HepG2 (cell line): ENCODE measurements around the gene SERPIND1. TPM values are rescaled to one million over a fixed set of nuclear protein-coding genes. Genes with fewer than 3 reads are reported as not detected.

Experiments used
- ATAC-seq: fragments of 200-7000 bp; cut with Tn5 transposase; 3 replicates; pipeline ENCODE4 v1.9.1; 2020; ENCODE audit warnings: mild to moderate bottlenecking, moderate library complexity
- BruUV-seq: library from RNA; stranded (reverse); fragments of 400-500 nt; replicated peaks from 2 replicates; lab custom pipeline; 2021; lab: Mats Ljungman, UMichigan
- CTCF ChIA-PET: fragments of 300-600 bp; formaldehyde crosslinking; extraction: SDS; loops from one replicate; lab custom pipeline; 2021; ENCODE audit warnings: low total read pairs, inconsistent platforms, low intra/inter-chr PET ratio; lab: Yijun Ruan, JAX
- POLR2A ChIA-PET: fragments of 350-600 bp; sonication (Branson Sonifier 250); formaldehyde crosslinking; loops from one replicate; lab custom pipeline; 2020; ENCODE audit warnings: antibody characterized with exemption, inconsistent platforms; lab: Yijun Ruan, JAX
- DNase-seq: peaks from one replicate; pipeline ENCODE4 v3.0.0-alpha.2; 2015; ENCODE audit warnings: low spot score
- FAIRE-seq: peaks from 3 replicates; lab custom pipeline; 2011; peaks lifted over from hg19 to GRCh38; lab: Jason Lieb, UNC
- H2AFZ ChIP-seq: one replicate; pipeline ENCODE4 v1.6.1; 2011; ENCODE audit warnings: low read length, inconsistent platforms
- H3K27ac ChIP-seq: fragments of 300-600 bp; 3 replicates; pipeline ENCODE4 v1.8.0; 2011; ENCODE audit warnings: mixed run types, mild to moderate bottlenecking, mixed read lengths, low read length, inconsistent platforms; ENCODE audit not compliant: insufficient read depth; ENCODE audit errors: extremely low read length
- H3K27me3 ChIP-seq, 2 experiments: fragments of 200-600 bp in 1 of 2; 2 replicates in 1 of 2; 3 replicates in 1 of 2; pipeline versions ENCODE4 v1.6.0 to v1.8.0; 2011; ENCODE audit warnings: low read length in 2 of 2, mild to moderate bottlenecking in 2 of 2, moderate library complexity in 2 of 2, inconsistent platforms in 1 of 2; ENCODE audit not compliant: insufficient read depth in 2 of 2, control insufficient read depth in 1 of 2
- H3K36me3 ChIP-seq, 2 experiments: fragments of 200-600 bp in 1 of 2; replicated peaks in 1 of 2; 2 replicates in 1 of 2; 3 replicates in 1 of 2; pipeline versions ENCODE4 v1.5.1 to v1.8.0; 2011; ENCODE audit warnings: low read length in 2 of 2, inconsistent platforms in 1 of 2; ENCODE audit not compliant: insufficient read depth in 2 of 2, control insufficient read depth in 1 of 2
- H3K4me1 ChIP-seq: 2 replicates; pipeline ENCODE4 v1.5.1; 2012; ENCODE audit warnings: low read length, inconsistent platforms; ENCODE audit not compliant: insufficient read depth
- H3K4me2 ChIP-seq: 2 replicates; pipeline ENCODE4 v1.6.0; 2011; ENCODE audit warnings: low read depth, low read length, inconsistent platforms
- H3K4me3 ChIP-seq, 3 experiments: fragments of 200-600 bp in 1 of 3; sonication (generic), shearing (Covaris generic) in 1 of 3; replicated peaks in 1 of 3; 2 replicates each; pipeline ENCODE4 v1.5.1; 2011 to 2016; ENCODE audit warnings: low read length in 3 of 3, inconsistent platforms in 2 of 3, low read depth in 2 of 3, mild to moderate bottlenecking in 2 of 3, control low read depth in 1 of 3, mixed read lengths in 1 of 3; ENCODE audit not compliant: insufficient read depth in 1 of 3
- H3K79me2 ChIP-seq: one replicate; pipeline ENCODE4 v1.6.1; 2011; ENCODE audit warnings: low read length, inconsistent platforms; ENCODE audit not compliant: insufficient read depth
- H3K9ac ChIP-seq: 2 replicates; pipeline ENCODE4 v1.6.0; 2011; ENCODE audit warnings: mild to moderate bottlenecking, low read depth, low read length, inconsistent platforms; ENCODE audit not compliant: insufficient read depth
- H3K9me3 ChIP-seq: 2 replicates; pipeline ENCODE4 v1.5.1; 2012; ENCODE audit warnings: mild to moderate bottlenecking, low read length
- H4K20me1 ChIP-seq: 2 replicates; pipeline ENCODE4 v1.6.0; 2011; ENCODE audit warnings: inconsistent platforms, mild to moderate bottlenecking, low read length, moderate library complexity; ENCODE audit not compliant: insufficient read depth
- CEBPG ChIP-seq: IDR thresholded peaks from 2 replicates; pipeline ENCODE4 v1.6.1; 2016
- DNMT1 ChIP-seq: sonication (generic); formaldehyde crosslinking; IDR thresholded peaks from 2 replicates; pipeline ENCODE4 v1.5.1; 2020; ENCODE audit warnings: mild to moderate bottlenecking, missing genetic modification reagents
- FOSL2 ChIP-seq: sonication (generic); formaldehyde crosslinking; IDR thresholded peaks from 2 replicates; pipeline ENCODE4 v1.4.0; 2020; ENCODE audit warnings: missing genetic modification reagents
- HDAC2 ChIP-seq: sonication (generic); formaldehyde crosslinking; IDR thresholded peaks from 2 replicates; pipeline ENCODE4 v1.4.0; 2020; ENCODE audit warnings: missing genetic modification reagents
- HDAC6 ChIP-seq: fragments of 200-600 bp; sonication (generic); IDR thresholded peaks from 2 replicates; pipeline ENCODE4 v1.7.0; 2017; ENCODE audit warnings: mild to moderate bottlenecking, antibody characterized with exemption, low read length, low read depth
- NFKB2 ChIP-seq: sonication (generic); formaldehyde crosslinking; IDR thresholded peaks from 2 replicates; pipeline ENCODE4 v1.4.0; 2020; ENCODE audit warnings: missing genetic modification reagents, borderline replicate concordance
- PHB2 ChIP-seq: fragments of 450-650 bp; IDR thresholded peaks from 2 replicates; pipeline ENCODE4 v1.6.1; 2018; ENCODE audit not compliant: partially characterized antibody
- PHF21A ChIP-seq: sonication (generic); formaldehyde crosslinking; IDR thresholded peaks from 2 replicates; pipeline ENCODE4 v1.5.0; 2020; ENCODE audit warnings: mild to moderate bottlenecking, missing genetic modification reagents
- SMYD3 ChIP-seq: sonication (generic); formaldehyde crosslinking; IDR thresholded peaks from 2 replicates; pipeline ENCODE4 v1.8.1; 2023; ENCODE audit warnings: mild to moderate bottlenecking, missing genetic modification reagents
- ZNF781 ChIP-seq: sonication (generic); formaldehyde crosslinking; IDR thresholded peaks from 2 replicates; pipeline ENCODE4 v1.5.1; 2020; ENCODE audit warnings: borderline replicate concordance, mild to moderate bottlenecking, missing genetic modification reagents; ENCODE audit errors: not compliant biosample characterization
- ZNF782 ChIP-seq: sonication (generic); formaldehyde crosslinking; IDR thresholded peaks from 2 replicates; pipeline ENCODE4 v1.4.0; 2020; ENCODE audit warnings: missing genetic modification reagents, mild to moderate bottlenecking, borderline replicate concordance
- WGBS: methylation state at CpG from one replicate; pipeline ENCODE4 v1.1.6; 2017; ENCODE audit warnings: low lambda C conversion rate; 5-methylcytosine and 5-hydroxymethylcytosine counted together
- in situ Hi-C: cut with HindIII; loops from 2 replicates; pipeline ENCODE4 v1.10.0; 2017; ENCODE audit warnings: low pct_unique_long_range_greater_than_20kb; ENCODE audit not compliant: extremely low pct_ligation_motif_present
- intact Hi-C: fragments of 100-400 bp; cut with micrococcal nuclease; formaldehyde crosslinking; loops from one replicate; pipeline ENCODE4 v1.10.0; 2022; ENCODE audit not compliant: unreplicated experiment
- polyA plus RNA-seq, 8 experiments: library from polyadenylated mRNA; depleted of rRNA in 3 of 8; stranded (reverse) in 7 of 8; unstranded in 1 of 8; fragments of >200 nt; fragmentation: Illumina TruSeq in 4 of 8; extraction: Trizol in 4 of 8; gene quantifications; 2 replicates each; pipeline versions ENCODE4 v1.2.1 to v1.2.3, GENCODE V29; 2011 to 2016; ENCODE audit warnings: low read depth in 4 of 8, missing spikeins in 1 of 8, mixed read lengths in 1 of 8; ENCODE audit not compliant: insufficient read depth in 1 of 8
- total RNA-seq, 5 experiments: library from RNA; depleted of rRNA; stranded (reverse); fragments of >200 nt; fragmentation: Illumina TruSeq; extraction: Trizol; gene quantifications; 2 replicates each; pipeline ENCODE4 v1.2.3, GENCODE V29; 2016; ENCODE audit warnings: low read depth in 1 of 5
- TF ChIP-seq, protein P1 (sequence below): sonication (generic); formaldehyde crosslinking; IDR thresholded peaks from 2 replicates; pipeline ENCODE4 v1.5.0; 2020; ENCODE audit warnings: mild to moderate bottlenecking, missing genetic modification reagents, moderate library complexity
- TF ChIP-seq, protein P2 (sequence below): sonication (generic); formaldehyde crosslinking; IDR thresholded peaks from 2 replicates; pipeline ENCODE4 v1.8.1; 2023; ENCODE audit warnings: missing genetic modification reagents, inconsistent platforms, borderline replicate concordance
- TF ChIP-seq, protein P3 (sequence below): sonication (generic); formaldehyde crosslinking; IDR thresholded peaks from 2 replicates; pipeline ENCODE4 v1.4.0; 2020; ENCODE audit warnings: missing genetic modification reagents
- TF ChIP-seq, protein P4 (sequence below): sonication (generic); formaldehyde crosslinking; IDR thresholded peaks from 2 replicates; pipeline ENCODE4 v1.9.0; 2021; ENCODE audit warnings: missing genetic modification reagents, borderline replicate concordance
- TF ChIP-seq, protein P5 (sequence below): sonication (generic); formaldehyde crosslinking; IDR thresholded peaks from 2 replicates; pipeline ENCODE4 v1.4.0; 2020; ENCODE audit warnings: mild to moderate bottlenecking, missing genetic modification reagents

Gene SERPIND1
- total and polyA plus RNA-seq, 2 of the 13 experiments (the other 11 are each of a cell fraction or from before 2014, with no cell fraction given): 111 to 350 TPM

DNA sequence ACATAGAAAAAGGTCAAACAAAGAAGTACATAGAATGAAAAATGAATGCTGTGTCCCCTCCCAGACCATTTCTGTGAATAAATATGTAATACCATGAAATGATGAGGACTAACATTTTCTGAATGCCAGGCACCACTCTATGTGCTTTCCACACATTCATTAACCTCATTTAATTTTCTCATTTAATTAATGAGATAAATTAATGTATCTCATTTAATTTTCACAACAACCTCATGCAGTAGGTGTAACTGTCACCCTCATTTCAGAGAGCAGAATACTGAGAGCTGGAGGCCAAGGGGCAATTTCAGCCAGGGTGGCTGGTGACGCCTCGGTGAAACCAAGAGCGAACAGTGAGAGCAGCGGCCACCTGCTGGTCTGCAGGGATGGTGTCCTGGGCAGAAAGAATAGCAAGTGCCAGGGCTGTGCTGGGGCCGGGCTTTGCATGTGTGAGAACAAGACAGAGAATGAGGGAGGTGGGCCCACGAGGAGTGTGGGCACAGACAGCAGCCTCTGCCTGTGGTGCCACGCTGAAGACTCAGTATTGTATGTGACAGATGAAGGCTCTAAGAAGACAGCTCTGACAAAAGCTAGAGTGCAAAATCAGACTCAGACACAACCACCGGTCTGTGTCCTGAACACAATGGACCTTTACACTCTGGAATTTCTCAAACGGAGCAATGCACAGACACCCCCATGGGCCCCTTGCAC, 1.8 kb upstream of the SERPIND1 start:
- Histone ChIP-seq H3K4me1 (peaks cover 48% of the 10 kb centered on the region), H3K4me3 (peak overlapping the region in 1 of 3 experiments; percentile 36; a peak in 1 of 6 replicates), H3K4me2 (peak overlapping the region; percentile 80), H2AFZ (no peak overlapping the region), H3K79me2 (peaks cover 30% of the 10 kb centered on the region), H3K9me3 (no peaks in the 10 kb centered on the region), H3K27me3 (no peaks in the 10 kb centered on the region; a peak in 1 of 5 replicates), H3K27ac (peak overlapping the region; percentile 90), H4K20me1 (no peaks in the 10 kb centered on the region), H3K9ac (peak overlapping the region; percentile 83), H3K36me3 (no peaks in the 10 kb centered on the region)
- intact Hi-C loops: loop anchor here (1.0 to 10.0 kb wide), 3 partner anchors 14 to 183 kb away; no protein-coding TSS in a partner anchor
- DNase-seq: peak; percentile 70
- peak; percentile 85 for ATAC-seq
- CTCF ChIA-PET: interaction anchor here (1.3 to 1.6 kb wide), 2 partner anchors 12 to 31 kb away, joined by 3 to 5 read pairs; no protein-coding TSS in a partner anchor
- POLR2A ChIA-PET: interaction anchor here (1.3 to 9.0 kb wide), 4 partner anchors 13 to 185 kb away, joined by 4 to 172 read pairs (median 8); no protein-coding TSS in a partner anchor
- WGBS: 5% methylated on average over 7 of the region's 9 CpGs
- no peak for FAIRE-seq
- in situ Hi-C loops: no loop called here
- no TSS peak for BruUV-seq
- TF ChIP-seq, protein P1, sequence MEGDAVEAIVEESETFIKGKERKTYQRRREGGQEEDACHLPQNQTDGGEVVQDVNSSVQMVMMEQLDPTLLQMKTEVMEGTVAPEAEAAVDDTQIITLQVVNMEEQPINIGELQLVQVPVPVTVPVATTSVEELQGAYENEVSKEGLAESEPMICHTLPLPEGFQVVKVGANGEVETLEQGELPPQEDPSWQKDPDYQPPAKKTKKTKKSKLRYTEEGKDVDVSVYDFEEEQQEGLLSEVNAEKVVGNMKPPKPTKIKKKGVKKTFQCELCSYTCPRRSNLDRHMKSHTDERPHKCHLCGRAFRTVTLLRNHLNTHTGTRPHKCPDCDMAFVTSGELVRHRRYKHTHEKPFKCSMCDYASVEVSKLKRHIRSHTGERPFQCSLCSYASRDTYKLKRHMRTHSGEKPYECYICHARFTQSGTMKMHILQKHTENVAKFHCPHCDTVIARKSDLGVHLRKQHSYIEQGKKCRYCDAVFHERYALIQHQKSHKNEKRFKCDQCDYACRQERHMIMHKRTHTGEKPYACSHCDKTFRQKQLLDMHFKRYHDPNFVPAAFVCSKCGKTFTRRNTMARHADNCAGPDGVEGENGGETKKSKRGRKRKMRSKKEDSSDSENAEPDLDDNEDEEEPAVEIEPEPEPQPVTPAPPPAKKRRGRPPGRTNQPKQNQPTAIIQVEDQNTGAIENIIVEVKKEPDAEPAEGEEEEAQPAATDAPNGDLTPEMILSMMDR (CRISPR knock-in tag): peak; percentile 85
- peak; percentile 53; the same call in 1 of the 2 replicates for TF ChIP-seq HDAC2 (CRISPR knock-in tag)
- TF ChIP-seq ZNF781: no peak
- TF ChIP-seq CEBPG (CRISPR knock-in tag): no peak
- no peak for TF ChIP-seq PHB2
- TF ChIP-seq, protein P2, sequence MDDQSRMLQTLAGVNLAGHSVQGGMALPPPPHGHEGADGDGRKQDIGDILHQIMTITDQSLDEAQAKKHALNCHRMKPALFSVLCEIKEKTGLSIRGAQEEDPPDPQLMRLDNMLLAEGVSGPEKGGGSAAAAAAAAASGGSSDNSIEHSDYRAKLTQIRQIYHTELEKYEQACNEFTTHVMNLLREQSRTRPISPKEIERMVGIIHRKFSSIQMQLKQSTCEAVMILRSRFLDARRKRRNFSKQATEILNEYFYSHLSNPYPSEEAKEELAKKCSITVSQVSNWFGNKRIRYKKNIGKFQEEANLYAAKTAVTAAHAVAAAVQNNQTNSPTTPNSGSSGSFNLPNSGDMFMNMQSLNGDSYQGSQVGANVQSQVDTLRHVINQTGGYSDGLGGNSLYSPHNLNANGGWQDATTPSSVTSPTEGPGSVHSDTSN (CRISPR knock-in tag): no peak
- no peak for TF ChIP-seq DNMT1 (CRISPR knock-in tag)
- TF ChIP-seq, protein P3, sequence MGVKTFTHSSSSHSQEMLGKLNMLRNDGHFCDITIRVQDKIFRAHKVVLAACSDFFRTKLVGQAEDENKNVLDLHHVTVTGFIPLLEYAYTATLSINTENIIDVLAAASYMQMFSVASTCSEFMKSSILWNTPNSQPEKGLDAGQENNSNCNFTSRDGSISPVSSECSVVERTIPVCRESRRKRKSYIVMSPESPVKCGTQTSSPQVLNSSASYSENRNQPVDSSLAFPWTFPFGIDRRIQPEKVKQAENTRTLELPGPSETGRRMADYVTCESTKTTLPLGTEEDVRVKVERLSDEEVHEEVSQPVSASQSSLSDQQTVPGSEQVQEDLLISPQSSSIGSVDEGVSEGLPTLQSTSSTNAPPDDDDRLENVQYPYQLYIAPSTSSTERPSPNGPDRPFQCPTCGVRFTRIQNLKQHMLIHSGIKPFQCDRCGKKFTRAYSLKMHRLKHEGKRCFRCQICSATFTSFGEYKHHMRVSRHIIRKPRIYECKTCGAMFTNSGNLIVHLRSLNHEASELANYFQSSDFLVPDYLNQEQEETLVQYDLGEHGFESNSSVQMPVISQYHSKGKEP: no peak
- TF ChIP-seq HDAC6: no peak
- TF ChIP-seq FOSL2: no peak
- TF ChIP-seq, protein P4, sequence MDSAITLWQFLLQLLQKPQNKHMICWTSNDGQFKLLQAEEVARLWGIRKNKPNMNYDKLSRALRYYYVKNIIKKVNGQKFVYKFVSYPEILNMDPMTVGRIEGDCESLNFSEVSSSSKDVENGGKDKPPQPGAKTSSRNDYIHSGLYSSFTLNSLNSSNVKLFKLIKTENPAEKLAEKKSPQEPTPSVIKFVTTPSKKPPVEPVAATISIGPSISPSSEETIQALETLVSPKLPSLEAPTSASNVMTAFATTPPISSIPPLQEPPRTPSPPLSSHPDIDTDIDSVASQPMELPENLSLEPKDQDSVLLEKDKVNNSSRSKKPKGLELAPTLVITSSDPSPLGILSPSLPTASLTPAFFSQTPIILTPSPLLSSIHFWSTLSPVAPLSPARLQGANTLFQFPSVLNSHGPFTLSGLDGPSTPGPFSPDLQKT (CRISPR knock-in tag): no peak
- TF ChIP-seq SMYD3 (CRISPR knock-in tag): 0 out of 2 replicates have a peak, but pooled peaks have one; percentile 41
- TF ChIP-seq ZNF782 (CRISPR knock-in tag): no peak
- TF ChIP-seq, protein P5, sequence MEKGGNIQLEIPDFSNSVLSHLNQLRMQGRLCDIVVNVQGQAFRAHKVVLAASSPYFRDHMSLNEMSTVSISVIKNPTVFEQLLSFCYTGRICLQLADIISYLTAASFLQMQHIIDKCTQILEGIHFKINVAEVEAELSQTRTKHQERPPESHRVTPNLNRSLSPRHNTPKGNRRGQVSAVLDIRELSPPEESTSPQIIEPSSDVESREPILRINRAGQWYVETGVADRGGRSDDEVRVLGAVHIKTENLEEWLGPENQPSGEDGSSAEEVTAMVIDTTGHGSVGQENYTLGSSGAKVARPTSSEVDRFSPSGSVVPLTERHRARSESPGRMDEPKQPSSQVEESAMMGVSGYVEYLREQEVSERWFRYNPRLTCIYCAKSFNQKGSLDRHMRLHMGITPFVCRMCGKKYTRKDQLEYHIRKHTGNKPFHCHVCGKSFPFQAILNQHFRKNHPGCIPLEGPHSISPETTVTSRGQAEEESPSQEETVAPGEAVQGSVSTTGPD: peak; percentile 49; the same call in 1 of the 2 replicates
- TF ChIP-seq PHF21A (CRISPR knock-in tag): peak; percentile 68
- no peak for TF ChIP-seq NFKB2 (CRISPR knock-in tag)
